WI38 (cell line): ENCODE results near the gene CST1.
"Not testable (repeated sequence)": the region's sequence is repeated elsewhere in the genome, so short reads cannot be mapped to it uniquely, and the experiment has no call there.

ENCODE experiments used
- H3K4me3 ChIP-seq: 2 replicates; pipeline ENCODE4 v1.5.1; 2011; ENCODE audit warnings: low read depth, mild to moderate bottlenecking, control low read depth, low read length
- CTCF ChIP-seq: IDR thresholded peaks from 2 replicates; pipeline ENCODE4 v1.5.1; 2012; ENCODE audit warnings: low read depth, mild to moderate bottlenecking, control low read depth, low read length

CST1 gene

GRCh38 chr20:23750786-23751185 lies at the start of gene CST1:
CST1 (minus strand) TSS chr20:23750935; CDS start chr20:23750866, 69 bp downstream.
- H3K4me3 ChIP-seq, result not testable (repeated sequence)

GRCh38 chr20:23799216-23799847 lies 48.6 kb upstream of the CST1 start:
- peak; percentile 57 for TF ChIP-seq CTCF
- H3K4me3 ChIP-seq, result not testable (repeated sequence)

GRCh38 chr20:23795526-23795925 lies 44.8 kb upstream of the CST1 start:
- H3K4me3 ChIP-seq, result no peak overlapping the region
- no peak for TF ChIP-seq CTCF

- no peak for TF ChIP-seq CTCF
- H3K4me3 ChIP-seq, result no peak overlapping the region
Measured at GRCh38 chr20:23794841-23795240, 44.1 kb upstream of the CST1 start.

GRCh38 chr20:23794065-23794464 lies 43.3 kb upstream of the CST1 start:
- H3K4me3 ChIP-seq, result no peak overlapping the region
- TF ChIP-seq CTCF, result no peak

- TF ChIP-seq CTCF, result no peak
Measured at GRCh38 chr20:23783447-23783846, 32.7 kb upstream of the CST1 start.

GRCh38 chr20:23782366-23782983 lies 31.7 kb upstream of the CST1 start:
- peak; percentile 52; the same call in 1 of the 2 replicates for TF ChIP-seq CTCF
- H3K4me3 ChIP-seq, result no peak overlapping the region

More at GRCh38 chr20:23783447-23783846, 32.7 kb upstream of the CST1 start:
- H3K4me3 ChIP-seq, result no peak overlapping the region

- not testable (repeated sequence) for H3K4me3 ChIP-seq
Measured at GRCh38 chr20:23778676-23779075, 27.9 kb upstream of the CST1 start.

GRCh38 chr20:23777380-23777779 lies 26.6 kb upstream of the CST1 start:
- H3K4me3 ChIP-seq, result not testable (repeated sequence)
